Stimulated activated naive CD4-positive, alpha-beta T cell treated with Interleukin-2 at 50 U/mL for 16 hours (primary cell): ENCODE results near the gene ZSCAN5C.
"Not testable (repeated sequence)": the region's sequence is repeated elsewhere in the genome, so short reads cannot be mapped to it uniquely, and the experiment has no call there.

ENCODE experiments used
- DNase-seq: peaks from one replicate; lab custom pipeline; 2025; lab: John Stamatoyannopoulos, UW

ZSCAN5C gene, protein sequence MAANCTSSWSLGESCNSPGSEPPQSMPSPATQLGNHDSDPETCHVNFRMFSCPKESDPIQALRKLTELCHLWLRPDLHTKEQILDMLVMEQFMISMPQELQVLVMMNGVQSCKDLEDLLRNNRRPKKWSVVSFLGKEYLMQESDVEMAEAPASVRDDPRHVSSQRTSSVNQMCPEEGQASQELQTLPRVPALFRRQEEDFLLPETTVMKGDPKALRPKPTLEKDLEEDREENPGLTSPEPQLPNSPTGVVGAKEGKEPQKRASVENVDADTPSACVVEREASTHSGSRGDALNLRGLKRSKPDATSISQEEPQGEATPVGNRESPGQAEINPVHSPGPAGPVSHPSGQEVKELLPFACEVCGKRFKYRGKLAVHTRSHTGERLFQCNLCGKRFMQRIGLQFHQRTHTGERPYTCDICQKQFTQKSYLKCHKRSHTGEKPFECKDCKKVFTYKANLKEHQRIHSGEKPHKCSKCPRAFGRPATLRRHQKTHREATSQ

DNA sequence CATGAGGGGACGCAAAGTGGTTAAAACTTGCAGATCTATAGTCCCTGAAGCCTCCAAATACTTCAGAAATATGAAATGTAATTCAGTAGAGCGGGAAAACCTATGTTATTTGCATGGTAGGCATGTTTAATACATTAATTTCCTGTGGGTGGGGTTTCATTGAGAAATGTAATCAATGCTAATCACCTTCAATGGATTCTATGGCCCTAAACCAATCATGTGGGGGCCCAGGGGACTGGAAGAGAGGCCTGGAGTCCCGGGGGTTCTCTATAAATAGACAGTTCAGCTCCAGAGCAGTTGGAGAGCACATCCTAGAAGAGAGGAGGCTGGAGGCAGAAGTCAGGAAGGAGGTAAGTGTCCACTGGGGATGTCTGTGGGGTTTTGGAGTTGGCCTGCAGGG is at the start of gene ZSCAN5C:
ZSCAN5C (plus strand) TSS at position 301 of the 400 bp plus-strand sequence. CDS start 3,641 bp downstream, outside the sequence.
- no peak for DNase-seq

DNA sequence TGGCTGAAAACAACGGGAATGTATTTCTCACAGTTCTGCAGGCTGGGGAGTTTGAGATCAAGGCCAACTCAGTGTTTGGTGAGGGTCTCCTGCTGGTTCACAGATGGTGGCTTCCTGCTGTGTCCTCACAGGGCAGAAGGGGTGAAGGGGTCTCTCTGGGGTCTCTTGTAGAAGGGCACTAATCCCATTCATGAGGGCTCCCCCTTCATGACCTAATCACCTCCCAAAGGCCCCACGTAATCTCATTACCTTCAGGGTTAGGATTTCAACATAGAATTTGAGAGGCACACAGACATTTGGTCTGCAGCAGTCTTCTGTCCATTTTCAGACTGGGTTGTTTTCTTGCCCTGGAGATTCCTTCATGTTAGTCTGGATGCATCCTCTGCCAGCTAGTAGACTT is 49.4 kb upstream of the ZSCAN5C start:
- no peak for DNase-seq

DNA sequence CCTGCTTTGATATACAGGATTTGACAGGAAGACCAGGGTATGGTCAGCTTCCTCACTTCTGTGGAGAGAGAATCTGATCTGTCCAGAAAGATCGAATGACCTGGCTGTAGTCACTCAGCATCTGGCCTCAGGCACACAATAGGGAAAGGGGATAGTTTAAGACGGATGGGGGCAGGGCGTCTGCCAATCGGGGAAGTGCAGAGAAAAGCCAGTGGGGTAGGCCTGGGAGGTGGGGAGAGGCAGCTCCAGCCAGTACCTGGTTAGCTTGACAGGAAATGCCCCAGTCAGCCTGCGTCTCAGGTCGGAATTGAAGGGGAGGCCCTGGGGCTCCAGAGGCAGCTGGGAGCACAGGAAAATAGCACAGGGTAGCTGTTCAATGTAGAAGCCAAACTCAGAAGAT is 48.6 kb upstream of the ZSCAN5C start:
- no peak for DNase-seq

DNA sequence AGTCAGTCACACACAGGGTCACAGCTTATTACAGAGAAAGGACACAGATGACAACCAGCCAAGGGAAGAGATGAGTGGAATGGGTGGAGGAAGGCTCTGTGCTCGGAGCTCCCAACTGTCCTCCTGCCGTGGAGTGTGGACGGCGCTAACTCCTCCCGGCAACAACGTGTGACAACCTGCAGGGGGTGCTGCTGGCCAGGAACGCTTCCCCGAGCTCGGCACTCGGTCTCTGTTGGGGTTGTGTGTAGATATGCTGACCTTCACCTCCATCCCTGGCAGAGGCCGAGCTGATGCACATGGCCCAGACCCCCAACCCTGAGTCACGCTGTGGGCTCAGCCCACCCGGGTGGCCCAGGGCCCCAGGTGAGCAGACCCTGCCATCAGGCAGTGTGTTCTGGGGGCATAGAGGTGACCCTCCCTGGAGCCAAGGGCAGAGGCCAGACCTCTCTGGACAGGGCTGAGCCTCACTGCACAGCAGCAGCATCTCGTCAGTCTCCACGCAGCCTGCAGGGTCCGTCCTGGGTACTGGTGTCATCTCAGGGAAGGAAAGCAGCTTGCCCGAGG is 46.9 kb upstream of the ZSCAN5C start:
- DNase-seq, result no peak

DNA sequence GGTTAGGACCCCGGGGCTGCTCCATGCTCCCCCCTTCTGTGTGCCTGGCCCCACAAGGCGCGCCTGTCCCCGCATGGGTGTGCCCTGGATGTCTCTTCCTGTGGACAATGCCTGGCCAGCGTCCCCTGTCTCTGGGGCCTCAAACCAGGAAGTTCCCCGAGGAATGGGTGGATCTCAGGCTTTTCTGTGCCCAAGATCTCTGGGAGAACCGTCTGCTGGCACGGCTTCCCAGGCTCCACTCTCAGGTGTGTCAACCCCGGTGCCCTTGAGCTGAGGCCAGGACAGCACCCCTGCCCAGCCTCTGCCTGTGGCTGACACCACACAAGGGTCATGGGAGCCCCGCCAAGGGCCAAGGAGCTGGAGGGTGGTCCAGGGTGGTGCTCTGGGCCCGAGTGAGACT is 45.3 kb upstream of the ZSCAN5C start:
- no peak for DNase-seq

DNA sequence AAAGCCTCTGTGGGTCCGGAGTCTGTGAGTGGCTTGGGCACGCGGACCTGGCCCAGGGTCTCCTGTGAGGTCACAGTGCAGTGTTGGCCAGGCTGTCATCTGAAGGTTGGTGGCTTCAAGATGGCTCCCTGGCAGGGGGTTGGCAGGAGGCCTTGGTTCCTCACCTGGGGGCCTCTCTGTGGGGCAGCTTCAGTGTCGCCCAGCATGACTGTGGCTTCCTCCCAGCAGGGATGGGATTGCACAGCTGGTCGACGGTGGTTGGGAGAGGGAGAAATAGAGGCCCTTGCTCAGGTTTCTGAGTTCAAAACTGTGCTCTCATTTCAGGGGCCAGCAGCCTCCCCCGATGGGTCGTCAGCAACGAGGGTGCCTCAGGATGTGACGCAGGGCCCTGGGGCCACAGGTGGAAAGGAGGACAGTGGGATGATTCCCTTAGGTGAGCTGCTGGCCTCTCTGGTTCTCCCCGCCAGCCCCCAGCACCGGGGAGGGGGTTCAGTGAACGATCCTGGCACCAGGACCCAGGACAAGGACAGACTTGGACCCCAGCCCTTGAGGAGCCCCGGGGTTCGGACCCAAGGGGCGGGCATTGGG is 43.8 kb upstream of the ZSCAN5C start:
- no peak for DNase-seq

DNA sequence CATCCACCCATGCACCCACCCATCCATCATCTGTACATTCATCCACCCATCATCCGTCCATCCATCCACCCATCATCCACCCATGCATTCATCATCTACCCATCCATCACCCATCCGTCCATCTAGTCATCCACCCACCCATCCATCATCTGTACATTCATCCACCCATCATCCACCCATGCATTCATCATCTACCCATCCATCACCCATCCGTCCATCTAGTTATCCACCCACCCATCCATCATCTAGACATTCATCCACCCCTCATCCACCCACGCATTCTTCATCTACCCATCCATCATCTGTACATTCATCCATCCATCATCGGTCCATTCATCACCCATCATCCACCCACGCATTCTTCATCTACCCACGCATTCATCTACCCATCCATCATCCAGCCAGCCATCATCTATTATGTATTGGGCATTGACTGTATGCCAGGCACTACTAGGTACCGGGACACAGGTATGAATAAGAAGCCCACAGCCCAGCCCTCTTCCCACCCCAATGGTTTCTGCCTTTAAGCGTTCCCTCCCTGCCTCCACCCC is 43.0 kb upstream of the ZSCAN5C start:
- no peak for DNase-seq

DNA sequence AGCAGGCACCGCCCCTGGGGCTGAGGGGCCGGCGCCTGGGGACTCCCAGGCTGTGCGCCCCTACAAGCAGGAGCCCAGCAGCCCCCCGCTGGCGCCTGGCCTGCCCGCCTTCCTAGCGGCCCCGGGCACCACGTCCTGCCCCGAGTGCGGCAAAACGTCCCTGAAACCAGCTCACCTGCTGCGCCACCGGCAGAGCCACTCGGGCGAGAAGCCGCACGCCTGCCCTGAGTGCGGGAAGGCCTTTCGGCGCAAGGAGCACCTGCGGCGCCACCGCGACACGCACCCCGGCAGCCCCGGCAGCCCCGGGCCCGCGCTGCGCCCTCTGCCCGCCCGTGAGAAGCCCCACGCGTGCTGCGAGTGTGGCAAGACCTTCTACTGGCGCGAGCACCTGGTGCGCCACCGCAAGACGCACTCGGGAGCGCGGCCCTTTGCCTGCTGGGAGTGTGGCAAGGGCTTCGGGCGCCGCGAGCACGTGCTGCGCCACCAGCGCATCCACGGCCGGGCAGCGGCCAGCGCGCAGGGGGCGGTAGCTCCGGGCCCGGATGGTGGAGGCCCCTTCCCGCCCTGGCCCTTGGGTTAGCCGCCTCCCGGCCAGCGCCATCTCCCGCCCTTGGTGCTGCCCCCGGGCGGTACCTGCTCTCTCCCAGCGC is 42.3 kb upstream of the ZSCAN5C start:
- DNase-seq, result no peak

DNA sequence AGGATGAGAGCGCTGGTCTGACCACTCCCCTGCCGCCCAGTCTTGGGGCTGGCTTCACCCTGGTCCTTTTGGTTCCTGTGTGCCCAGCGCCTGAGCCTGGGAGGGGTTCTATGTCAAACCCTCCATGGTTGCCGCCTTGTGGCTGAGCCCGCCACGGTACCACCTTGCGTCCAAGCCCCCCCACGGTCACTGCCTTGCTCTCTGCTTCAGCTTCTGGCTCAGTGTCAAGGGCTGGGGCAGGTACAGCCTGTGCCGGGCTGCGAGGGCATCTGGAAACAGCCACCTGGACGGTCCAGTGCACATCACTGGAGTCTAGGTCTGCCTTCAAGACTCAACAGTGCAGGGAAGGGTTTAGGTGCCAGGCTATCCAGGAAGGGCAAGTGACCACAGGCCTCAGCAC is 40.5 kb upstream of the ZSCAN5C start:
- no peak for DNase-seq

DNA sequence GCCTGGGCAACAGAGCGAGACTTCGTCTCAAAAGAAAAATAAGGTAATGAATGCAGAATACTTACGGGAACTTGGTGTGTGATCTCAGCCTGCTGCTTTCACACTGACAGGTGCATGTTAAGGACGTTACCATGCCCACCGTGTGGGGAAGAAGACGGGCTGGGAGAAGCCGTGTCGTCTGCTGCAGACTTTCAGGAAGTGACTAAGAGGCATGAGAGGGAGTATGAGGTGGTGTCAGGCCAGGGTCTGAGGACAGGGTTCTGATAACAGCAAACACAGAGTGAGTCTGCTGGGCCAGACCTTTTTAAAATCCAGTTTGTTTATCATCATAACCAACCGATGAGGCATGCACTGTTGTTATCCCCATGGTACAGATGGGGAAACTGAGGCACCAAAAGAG is 39.8 kb upstream of the ZSCAN5C start:
- no peak for DNase-seq

DNA sequence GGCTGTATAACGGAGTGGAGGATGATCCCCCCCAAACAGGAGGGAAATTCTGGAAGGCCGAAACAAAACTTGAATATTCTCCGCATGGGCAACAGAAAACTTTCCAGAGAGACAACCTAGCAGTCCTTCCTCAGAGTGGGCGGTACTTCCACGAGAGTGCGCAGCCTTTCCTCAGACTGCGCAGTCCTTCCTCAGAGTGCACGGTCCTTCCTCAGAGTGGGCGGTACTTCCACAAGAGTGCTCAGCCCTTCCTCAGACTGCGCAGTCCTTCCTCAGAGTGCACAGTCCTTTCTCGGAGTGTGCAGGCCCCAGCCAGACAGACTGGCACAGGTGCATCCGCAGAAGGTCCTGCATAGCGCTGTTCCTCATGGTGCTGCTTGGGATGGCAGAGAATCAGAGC is 39.0 kb upstream of the ZSCAN5C start:
- DNase-seq, result no peak

DNA sequence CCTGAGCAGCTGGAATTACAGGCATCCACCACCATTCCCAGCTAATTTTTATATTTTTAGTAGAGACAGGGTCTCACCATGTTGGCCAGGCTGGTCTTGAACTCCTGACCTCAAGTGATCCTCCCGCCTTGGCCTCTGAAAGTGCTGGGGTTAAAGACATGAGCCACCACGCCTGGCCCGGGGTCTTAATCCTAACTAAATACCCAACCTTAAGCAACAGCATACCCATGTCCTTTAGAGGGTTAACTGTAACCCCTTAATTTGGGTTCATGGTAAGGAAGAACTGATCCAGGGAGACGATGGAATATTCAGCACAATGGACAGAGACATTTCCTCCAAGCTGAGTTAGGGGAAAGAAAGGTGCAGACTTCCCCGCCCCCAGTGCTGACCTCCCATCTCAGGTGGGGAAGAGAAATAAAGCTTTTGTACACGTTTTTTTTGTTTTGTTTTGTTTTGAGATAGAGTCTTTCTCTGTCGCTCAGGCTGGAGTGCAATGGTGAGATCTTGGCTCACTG is 35.0 kb upstream of the ZSCAN5C start:
- DNase-seq, result no peak

DNA sequence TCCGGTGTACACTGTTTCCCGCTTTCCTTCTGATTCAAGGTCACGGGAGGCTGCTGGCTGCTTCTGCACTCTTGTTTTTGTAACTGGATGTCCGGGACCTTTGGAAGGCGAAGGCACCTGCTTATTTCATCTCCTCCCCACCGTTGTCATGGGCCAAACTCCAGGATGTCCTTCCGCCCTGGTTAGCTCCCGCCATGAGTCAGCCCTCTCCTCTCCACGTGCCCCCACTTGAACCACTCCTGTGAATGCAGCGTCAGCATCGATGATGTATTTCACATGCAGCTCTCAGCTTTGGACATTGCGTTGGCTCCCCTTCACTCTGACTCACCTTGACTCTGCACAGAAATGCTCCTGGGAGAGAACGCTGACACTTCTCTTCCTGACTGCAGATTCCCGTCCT is 31.8 kb upstream of the ZSCAN5C start:
- DNase-seq, result no peak

DNA sequence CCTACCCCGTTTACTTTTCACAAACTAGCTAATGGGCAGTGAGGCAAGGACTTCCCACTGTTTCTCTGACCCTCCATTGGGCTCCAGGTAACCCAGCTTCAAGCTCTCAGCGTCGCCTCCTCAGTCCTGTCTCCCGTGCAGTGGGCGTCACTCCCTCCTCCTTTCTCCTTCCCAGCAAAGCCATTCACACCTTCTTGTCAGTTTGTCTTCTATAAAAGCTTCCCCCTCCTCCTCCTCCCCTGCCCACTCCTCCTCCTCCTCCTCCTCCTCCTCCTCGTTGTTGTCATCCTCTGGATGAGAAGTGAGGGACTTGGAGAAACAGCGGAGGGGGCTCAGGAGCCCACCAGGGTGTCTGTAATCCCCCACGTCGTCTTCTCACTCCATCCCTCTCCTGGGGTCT is 28.0 kb upstream of the ZSCAN5C start:
- DNase-seq, result no peak

DNA sequence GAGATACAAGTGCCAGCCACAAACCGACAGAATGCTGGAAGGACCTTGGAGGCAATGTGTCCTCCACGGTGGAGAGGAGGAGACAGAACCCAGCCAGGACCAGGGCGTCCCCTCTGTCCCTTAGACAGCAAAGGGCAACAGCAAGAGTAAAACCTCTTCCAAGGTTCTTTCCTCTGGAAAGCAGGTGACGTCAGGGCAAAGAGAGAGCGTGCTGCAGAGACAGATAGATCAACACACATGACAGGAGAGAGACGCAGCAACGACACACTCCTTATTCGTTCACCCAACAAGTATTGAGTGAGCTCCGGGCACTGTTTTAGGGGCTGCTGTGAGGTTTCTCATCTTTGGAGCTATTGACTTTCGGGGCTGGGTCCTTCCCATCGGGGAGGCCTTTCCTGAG is 27.5 kb upstream of the ZSCAN5C start:
- DNase-seq, result no peak

DNA sequence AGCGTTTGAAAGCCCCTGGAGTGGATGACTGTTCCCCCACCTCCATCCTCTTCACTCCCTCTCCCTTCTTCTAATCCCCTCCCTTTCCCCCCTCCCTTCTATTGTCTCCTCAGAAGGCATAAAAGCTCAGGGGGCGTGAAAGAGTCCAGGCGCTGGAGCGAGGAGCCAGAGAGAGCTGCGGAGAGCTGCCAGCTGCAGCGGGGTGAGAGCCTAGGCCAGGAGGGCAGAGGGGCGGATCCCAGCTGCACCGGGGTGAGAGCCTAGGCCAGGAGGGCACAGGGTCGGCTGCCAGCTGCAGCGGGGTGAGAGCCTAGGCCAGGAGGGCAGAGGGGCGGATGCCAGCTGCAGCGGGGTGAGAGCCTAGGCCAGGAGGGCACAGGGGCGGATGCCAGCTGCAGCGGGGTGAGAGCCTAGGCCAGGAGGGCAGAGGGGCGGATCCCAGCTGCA is 26.2 kb upstream of the ZSCAN5C start, which contains the start of gene GALP:
GALP (plus strand) TSS at position 148 of the 447 bp plus-strand sequence. CDS start 1,101 bp downstream, outside the sequence.
- not testable (repeated sequence) for DNase-seq

DNA sequence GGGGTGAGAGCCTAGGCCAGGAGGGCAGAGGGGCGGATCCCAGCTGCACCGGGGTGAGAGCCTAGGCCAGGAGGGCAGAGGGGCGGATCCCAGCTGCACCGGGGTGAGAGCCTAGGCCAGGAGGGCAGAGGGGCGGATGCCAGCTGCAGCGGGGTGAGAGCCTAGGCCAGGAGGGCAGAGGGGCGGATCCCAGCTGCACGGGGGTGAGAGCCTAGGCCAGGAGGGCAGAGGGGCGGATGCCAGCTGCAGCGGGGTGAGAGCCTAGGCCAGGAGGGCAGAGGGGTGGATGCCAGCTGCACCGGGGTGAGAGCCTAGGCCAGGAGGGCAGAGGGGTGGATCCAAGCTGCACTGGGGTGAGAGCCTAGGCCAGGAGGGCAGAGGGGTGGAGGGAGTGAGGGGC is 25.8 kb upstream of the ZSCAN5C start:
- not testable (repeated sequence) for DNase-seq

DNA sequence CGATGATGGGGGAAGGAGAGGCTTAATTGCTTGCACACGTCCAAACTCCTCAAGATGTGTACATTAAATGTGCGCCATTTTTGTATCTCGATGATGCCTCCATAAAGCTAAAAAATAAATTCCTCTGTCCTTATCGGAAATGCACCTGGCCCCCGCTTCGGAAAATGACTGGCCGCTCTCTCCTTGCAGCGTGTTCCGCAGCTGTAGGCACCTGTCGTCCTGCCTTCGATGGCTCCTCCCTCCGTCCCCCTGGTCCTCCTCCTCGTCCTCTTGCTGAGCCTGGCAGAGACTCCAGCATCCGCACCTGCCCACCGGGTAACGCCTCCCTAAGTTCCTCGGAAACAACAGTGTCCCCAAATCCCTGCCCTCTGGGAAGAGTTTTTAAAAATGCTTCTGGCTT is 25.2 kb upstream of the ZSCAN5C start:
- no peak for DNase-seq

DNA sequence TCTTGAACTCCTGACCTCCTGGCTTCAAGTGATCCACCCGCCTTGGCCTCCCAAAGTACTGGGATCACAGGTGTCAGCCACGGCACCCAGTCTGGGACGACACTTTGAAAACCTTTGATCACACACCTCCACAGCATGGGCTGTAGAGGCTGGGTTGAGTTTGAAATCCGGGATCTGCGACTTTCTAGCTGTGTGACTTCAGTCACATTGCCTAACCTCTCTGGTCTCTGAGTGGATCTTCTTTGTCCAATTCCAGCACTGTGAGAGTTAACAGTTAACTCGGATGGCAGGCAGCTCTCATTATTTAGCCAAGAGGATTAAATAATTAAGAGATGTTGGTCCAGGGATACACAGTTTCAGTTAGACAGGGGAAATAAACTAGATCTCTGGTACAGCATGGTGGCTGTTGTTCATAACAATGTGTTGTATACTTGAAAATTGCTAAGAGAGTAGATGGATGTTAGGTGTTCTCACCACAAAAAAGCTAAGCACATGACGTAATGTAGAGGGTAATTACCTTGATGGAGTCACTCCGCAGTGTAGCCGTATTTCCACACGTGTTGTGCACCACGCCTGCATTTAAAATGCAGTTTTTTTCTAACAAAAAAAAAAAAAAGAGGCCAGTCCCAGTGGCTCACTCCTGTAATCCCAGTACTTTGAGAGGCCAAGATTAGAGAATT is 24.4 kb upstream of the ZSCAN5C start:
- no peak for DNase-seq

DNA sequence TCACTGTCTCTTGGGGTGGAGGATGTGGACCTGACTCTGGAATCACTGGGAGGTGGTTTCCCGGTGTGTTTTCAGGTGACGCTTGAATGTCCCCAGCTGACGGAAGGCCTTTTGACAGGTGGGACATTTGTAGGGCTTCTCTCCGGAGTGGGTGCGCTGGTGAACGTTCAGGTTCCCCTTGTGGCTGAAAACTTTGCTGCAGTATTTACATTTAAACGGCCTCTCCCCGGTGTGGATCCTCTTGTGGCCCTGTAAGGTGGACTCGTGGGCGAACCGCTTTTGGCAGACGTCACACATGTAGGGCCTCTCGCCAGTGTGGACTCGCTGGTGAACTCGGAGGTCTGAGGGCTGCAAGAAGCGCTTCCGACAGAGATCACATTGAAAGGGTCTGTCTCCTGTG is 12.3 kb upstream of the ZSCAN5C start:
- DNase-seq, result no peak

DNA sequence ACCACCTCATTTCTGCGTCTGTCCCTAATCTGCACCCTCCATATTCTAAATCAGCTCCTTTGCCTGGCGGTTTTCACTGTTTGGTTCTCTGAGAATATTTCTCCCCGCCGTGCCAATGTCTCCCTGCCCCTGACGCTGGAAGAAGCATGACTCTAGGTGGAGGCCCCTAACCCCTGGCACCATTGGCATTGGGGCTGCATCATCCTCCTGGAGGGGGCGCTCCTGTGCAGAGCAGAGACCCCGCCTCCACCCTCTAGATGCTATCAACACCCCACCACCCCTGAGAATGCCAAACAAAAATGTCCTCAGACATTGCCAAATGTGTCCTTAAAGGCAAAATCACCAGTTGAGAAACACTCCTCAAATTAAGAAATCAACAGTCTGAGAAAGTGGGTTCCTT is 11.0 kb upstream of the ZSCAN5C start:
- DNase-seq, result no peak
